ENCODE results near the gene TRIM71.

TRIM71 gene

GRCh38 chr3:32849046-32849445 lies 31.2 kb downstream of the TRIM71 start:
- Histone ChIP-seq H3K27me3 (no peaks in the 10 kb centered on the region), H3K4me3 (ENCODE audit: low read depth, low read length) (no peak overlapping the region), H3K4me1 (no peaks in the 10 kb centered on the region)

GRCh38 chr3:32850226-32850625 lies 32.4 kb downstream of the TRIM71 start:
- no peak overlapping the region for H3K4me3 ChIP-seq (ENCODE audit: low read depth, low read length)
- no peaks in the 10 kb centered on the region for H3K27me3 ChIP-seq
- no peak for DNase-seq
- H3K9me3 ChIP-seq = no peaks in the 10 kb centered on the region
- no peak for TF ChIP-seq CTCF (IDR thresholded peaks at IDR 0.05; ENCODE audit: low read depth, low read length)
- no peaks in the 10 kb centered on the region for H3K4me1 ChIP-seq
- H3K36me3 ChIP-seq = no peaks in the 10 kb centered on the region

More at GRCh38 chr3:32849046-32849445, 31.2 kb downstream of the TRIM71 start:
- no peaks in the 10 kb centered on the region for H3K36me3 ChIP-seq
- no peak for DNase-seq
- H3K9me3 ChIP-seq = no peaks in the 10 kb centered on the region
- no peak for TF ChIP-seq CTCF (IDR thresholded peaks at IDR 0.05; ENCODE audit: low read depth, low read length)

DNA sequence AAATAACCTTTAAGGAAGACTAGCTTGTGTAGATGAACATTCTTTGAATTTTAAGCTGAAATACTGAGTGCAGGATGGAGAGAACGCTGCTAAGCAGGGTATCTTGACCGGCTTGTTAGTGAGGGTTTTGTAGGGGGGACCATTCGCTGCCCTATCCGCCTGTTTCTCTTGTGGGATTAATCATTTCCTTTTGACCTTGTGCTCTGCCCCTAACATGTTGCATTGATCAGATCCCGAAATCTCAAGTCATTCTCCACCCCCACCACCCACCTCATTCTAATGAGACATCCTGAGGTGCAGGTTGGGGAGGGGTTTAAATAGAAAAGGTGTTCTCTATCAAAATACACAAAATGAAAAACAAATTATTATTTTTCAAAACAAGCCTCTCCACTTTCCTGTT lies 32.8 kb downstream of the TRIM71 start:
- H3K9me3 ChIP-seq = no peaks in the 10 kb centered on the region
- no peak for TF ChIP-seq CTCF (IDR thresholded peaks at IDR 0.05; ENCODE audit: low read depth, low read length)
- no peaks in the 10 kb centered on the region for H3K4me1 ChIP-seq
- H3K36me3 ChIP-seq = no peaks in the 10 kb centered on the region
- DNase-seq = no peak
- no peaks in the 10 kb centered on the region for H3K27me3 ChIP-seq
- no peak overlapping the region for H3K4me3 ChIP-seq (ENCODE audit: low read depth, low read length)

- Histone ChIP-seq H3K4me1 (no peaks in the 10 kb centered on the region), H3K36me3 (no peaks in the 10 kb centered on the region), H3K9me3 (no peaks in the 10 kb centered on the region), H3K4me3 (ENCODE audit: low read depth, low read length) (no peak overlapping the region), H3K27me3 (no peaks in the 10 kb centered on the region)
- TF ChIP-seq CTCF (IDR thresholded peaks at IDR 0.05; ENCODE audit: low read depth, low read length) = no peak
- DNase-seq = no peak
Measured at GRCh38 chr3:32852146-32852545, 34.3 kb downstream of the TRIM71 start.

GRCh38 chr3:32855350-32855953 lies 37.7 kb downstream of the TRIM71 start:
- no peaks in the 10 kb centered on the region for H3K9me3 ChIP-seq
- H3K27me3 ChIP-seq = no peaks in the 10 kb centered on the region
- H3K4me3 ChIP-seq (ENCODE audit: low read depth, low read length) = no peak overlapping the region
- no peak for DNase-seq
- no peaks in the 10 kb centered on the region for H3K36me3 ChIP-seq
- no peak for TF ChIP-seq CTCF (IDR thresholded peaks at IDR 0.05; ENCODE audit: low read depth, low read length)
- no peaks in the 10 kb centered on the region for H3K4me1 ChIP-seq

GRCh38 chr3:32856355-32856889 lies 38.6 kb downstream of the TRIM71 start:
- DNase-seq = no peak
- no peaks in the 10 kb centered on the region for H3K27me3 ChIP-seq
- H3K36me3 ChIP-seq = no peaks in the 10 kb centered on the region
- no peak overlapping the region for H3K4me3 ChIP-seq (ENCODE audit: low read depth, low read length)
- TF ChIP-seq CTCF (IDR thresholded peaks at IDR 0.05; ENCODE audit: low read depth, low read length) = no peak
- H3K9me3 ChIP-seq = no peaks in the 10 kb centered on the region
- H3K4me1 ChIP-seq = no peaks in the 10 kb centered on the region

Measured in BE2C (cell line).